SIG-M5 treated with dmso at 0.1 percent for 504 hours (cell line): Measurements from ENCODE around the gene BTBD8.

Experiments used
- DNase-seq: peaks from one replicate; lab custom pipeline; 2025; ENCODE audit not compliant: unreplicated experiment; lab: John Stamatoyannopoulos, UW

Gene BTBD8

GRCh38 chr1:92188436-92189255, 108.5 kb downstream of the BTBD8 start:
- DNase-seq = no peak

GRCh38 chr1:92191726-92192125, 111.6 kb downstream of the BTBD8 start:
- no peak for DNase-seq

GRCh38 chr1:92192246-92192645, 112.1 kb downstream of the BTBD8 start:
- DNase-seq = no peak

GRCh38 chr1:92194511-92194910, 114.4 kb downstream of the BTBD8 start:
- peak; percentile 59 for DNase-seq

GRCh38 chr1:92201973-92202372, 121.8 kb downstream of the BTBD8 start:
- DNase-seq = peak; percentile 89

- no peak for DNase-seq
These were observed 123.0 kb downstream of the BTBD8 start for GRCh38 chr1:92203105-92203504.

- peak; percentile 56 for DNase-seq
These were observed 130.6 kb downstream of the BTBD8 start for GRCh38 chr1:92210701-92211100.

- DNase-seq = no peak
These were observed 131.0 kb downstream of the BTBD8 start for GRCh38 chr1:92211166-92211565.

- DNase-seq = no peak
These were observed 137.6 kb downstream of the BTBD8 start, which contains the start of gene C1orf146 for GRCh38 chr1:92217721-92218120. Gene C1orf146, plus strand, starts transcription at chr1:92217915. Its CDS starts 13,506 bp downstream, at chr1:92231421.

GRCh38 chr1:92218559-92218958, 138.4 kb downstream of the BTBD8 start:
- no peak for DNase-seq

GRCh38 chr1:92219028-92219427, 138.9 kb downstream of the BTBD8 start:
- no peak for DNase-seq

GRCh38 chr1:92228401-92228800, 148.3 kb downstream of the BTBD8 start:
- no peak for DNase-seq

- no peak for DNase-seq
These were observed 150.6 kb downstream of the BTBD8 start for GRCh38 chr1:92230736-92231135.
